Head of caudate nucleus (tissue), 42 donors: Measurements from ENCODE around the gene RBMS1.

ENCODE experiments used
- DNase-seq, 42 donors: peaks; one replicate each; pipeline versions ENCODE4 v3.0.0 to v3.0.0-alpha.2; 2020 to 2021; ENCODE audit warnings: mixed read lengths in 7 of 42
- intact Hi-C: fragments of 100-400 bp; cut with DNase I; formaldehyde crosslinking; loops from one replicate; pipeline ENCODE4 v1.15.0; 2022

RBMS1 gene

DNA sequence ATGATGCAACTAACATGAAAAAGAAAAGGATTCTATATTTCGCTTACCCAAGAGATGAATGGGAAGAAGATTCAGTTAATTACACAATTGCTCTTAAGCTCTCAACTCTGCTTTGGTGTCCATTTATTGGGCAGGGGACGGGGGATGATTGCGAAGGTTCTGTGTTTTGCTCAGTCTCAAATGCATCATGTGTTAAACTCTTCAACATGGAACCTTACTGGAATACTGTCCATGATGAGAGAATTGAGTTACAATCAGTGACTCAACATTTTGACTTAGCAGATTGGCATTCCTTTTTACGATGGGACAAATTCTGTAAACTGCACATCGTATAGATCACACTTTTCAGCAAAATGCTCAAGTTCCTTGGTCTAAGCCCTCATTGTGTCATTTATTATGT, 135.6 kb downstream of the RBMS1 start:
- DNase-seq, result no peak
- intact Hi-C loops, result no loop called here

DNA sequence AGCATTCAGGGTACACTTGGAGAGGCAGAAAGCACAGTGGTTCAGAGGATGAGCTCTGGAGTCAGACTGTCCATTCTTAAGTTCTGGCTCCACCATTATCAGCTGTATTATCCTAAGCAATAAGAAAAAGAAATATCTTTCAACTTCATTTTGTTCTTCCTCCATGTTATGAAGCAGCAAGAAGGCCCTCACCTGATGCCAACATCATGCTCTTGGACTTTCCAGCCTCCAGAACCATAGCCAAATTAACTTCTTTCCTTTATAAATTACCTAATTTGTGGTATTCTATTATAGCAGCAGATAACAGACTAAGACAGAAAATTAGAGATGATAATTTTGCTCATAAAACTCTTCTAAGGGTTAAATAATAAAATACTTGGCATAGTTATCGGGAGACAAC, 137.1 kb downstream of the RBMS1 start:
- no peak for DNase-seq
- intact Hi-C loops, result no loop called here

DNA sequence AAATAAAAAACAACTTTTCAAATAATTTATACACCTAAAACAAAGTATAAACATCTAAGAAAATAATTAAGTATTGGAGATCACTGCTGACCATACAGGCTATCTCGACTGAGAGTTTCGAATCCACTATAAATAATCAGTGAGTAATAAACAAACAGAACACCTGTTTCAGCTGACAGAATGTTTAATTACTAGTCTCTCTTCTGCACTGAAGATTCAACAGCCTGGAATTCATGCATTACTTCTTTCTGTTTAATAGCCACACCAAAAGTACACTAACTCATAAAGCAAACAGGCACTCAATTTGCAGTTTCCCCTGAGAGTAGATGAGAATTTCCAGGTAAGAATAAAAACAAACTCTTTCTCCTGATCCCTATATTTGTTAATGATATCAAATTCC, 138.5 kb downstream of the RBMS1 start:
- DNase-seq, result no peak

DNA sequence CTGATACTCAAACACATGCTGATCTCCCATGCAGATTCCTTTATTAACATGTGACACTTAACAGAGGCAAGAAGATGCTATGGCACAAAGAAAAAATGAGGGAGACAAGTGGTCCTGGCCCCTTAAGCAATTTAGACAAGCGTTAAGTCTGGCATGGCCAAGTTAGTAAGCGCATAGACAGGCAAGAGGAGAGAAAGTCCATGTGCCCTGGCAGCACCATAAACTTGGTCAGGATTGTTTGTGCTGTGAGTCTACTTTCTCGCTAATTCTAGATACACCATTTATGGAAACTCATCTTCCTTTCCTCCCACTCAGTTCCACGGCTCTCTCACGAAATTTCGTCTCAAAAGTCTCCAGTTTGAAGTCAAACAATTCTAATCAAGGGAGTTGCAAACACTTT, 138.9 kb downstream of the RBMS1 start:
- intact Hi-C loops, result no loop called here
- DNase-seq, result peak in 1 of 42 donors; percentile 55

More for the DNA sequence above, 138.5 kb downstream of the RBMS1 start:
- intact Hi-C loops, result no loop called here

DNA sequence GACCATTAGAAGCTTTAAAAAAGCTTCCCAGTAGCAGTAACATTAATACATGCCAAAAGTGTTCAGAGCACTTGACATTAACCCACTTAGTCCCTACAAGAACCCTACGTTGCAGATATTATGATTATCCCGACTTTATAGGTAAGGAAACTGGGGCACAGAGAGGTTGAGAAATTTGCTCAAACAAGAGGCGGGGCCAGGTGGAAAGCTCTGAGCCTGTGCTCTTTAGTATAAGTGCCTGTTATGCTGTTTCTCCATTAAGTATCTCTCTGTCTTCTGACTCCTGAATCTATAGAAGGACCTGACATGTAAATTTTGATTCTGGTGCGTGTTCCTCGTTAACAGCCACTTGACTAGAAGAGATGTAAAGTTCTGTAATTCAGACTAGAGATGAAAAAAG, 139.8 kb downstream of the RBMS1 start:
- no peak for DNase-seq
- intact Hi-C loops, result no loop called here

DNA sequence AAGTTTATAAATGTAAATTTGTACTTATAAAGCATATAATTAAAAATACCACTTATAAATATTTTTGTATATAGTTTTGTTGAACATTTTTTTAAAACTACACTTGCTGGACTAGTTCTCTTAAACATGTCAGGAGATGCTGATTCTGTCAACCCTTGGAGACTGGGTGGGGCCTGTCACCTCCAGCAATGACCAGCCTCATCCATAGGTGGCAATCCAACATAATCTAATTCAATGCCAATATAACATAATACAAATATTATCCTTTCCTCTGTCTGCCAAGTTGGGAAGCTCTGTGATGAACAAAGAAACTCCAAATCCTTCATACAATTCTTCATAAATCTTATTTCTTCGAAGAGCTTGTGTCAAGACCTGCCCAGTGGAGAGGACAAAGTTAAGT, 140.4 kb downstream of the RBMS1 start:
- intact Hi-C loops, result no loop called here
- DNase-seq, result no peak

DNA sequence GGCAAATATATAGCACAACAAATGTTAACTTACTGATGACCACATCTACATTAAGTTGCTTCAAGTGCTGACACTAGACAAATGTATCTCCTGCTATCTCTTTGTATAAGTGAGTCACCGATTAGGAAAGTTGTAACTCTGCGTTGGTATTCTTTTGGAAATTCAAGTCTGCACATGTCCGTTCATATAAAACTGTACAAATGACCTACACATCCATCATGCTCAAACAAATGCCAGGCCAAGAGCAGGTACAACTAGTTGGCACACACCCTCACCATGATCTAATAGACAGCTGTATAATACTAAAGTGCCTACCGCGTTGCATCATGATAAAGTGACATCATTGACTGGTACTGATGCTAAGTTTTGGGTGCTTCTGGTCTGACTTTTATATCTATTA, 141.1 kb downstream of the RBMS1 start:
- no peak for DNase-seq
- intact Hi-C loops, result no loop called here

DNA sequence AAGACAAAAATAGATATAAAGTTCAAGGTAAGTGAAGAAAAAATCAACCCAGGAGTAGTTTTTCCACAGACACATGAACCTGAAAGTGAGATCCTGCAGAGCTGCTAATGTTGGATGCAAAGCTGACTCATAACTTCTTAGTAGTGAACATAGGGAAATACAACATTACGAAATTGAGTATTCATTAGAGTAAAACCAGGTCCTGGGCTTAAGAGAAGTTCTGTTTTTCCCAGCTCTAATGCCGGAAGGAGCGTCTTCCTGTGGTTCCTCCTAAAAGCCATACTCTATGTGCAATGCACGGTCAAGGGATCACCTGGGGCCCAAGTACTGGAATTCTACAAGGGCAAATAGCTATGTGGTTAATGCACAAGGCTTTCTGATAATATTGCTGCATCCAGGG, 141.7 kb downstream of the RBMS1 start:
- peak in 1 of 42 donors; percentile 22 for DNase-seq
- intact Hi-C loops, result no loop called here

DNA sequence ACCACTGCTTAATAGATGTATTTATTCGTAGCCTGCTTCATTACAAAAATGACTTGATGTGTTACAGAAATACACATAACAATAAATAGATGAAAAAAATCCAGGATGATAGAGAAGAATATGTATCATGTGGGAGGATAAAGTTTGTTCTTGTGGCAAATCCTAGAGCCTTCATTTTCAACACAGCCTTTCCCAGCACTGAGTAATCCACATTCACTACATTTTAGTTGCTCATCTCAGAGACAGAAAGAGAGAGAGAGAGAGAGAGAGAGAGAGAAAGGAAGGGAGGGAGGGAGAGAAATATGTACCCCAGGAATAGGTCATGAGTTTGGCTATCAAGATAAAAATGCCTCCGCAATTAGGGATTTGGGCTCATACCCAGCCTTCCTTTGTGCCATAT, 144.3 kb downstream of the RBMS1 start:
- intact Hi-C loops, result no loop called here
- no peak for DNase-seq

DNA sequence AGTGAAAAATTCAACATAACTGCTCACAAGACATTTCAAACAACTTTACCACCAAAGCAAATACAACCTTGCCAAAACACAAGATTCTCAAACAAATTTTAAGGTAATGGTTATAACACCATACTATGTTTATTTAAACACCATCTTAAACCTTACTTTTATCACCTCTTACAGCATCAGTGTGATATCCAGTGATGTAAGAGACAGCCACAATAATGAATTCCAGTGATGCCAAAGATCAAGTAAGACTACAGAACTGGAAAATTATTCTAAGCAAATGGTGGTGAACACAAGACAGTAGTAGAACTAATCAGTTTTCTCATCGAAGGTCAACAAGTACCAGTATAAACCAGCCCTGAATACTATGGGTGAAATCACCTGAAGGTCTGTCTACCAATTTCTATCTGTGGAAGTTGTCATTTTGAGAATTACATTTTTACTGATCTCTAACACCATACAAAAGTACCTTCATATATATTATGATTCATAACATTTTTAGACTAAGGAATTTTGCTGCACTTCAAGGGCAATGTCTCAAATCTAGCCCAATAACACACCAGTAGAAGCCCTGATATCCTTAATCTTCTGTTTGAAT, 146.2 kb downstream of the RBMS1 start:
- intact Hi-C loops, result no loop called here
- no peak for DNase-seq

DNA sequence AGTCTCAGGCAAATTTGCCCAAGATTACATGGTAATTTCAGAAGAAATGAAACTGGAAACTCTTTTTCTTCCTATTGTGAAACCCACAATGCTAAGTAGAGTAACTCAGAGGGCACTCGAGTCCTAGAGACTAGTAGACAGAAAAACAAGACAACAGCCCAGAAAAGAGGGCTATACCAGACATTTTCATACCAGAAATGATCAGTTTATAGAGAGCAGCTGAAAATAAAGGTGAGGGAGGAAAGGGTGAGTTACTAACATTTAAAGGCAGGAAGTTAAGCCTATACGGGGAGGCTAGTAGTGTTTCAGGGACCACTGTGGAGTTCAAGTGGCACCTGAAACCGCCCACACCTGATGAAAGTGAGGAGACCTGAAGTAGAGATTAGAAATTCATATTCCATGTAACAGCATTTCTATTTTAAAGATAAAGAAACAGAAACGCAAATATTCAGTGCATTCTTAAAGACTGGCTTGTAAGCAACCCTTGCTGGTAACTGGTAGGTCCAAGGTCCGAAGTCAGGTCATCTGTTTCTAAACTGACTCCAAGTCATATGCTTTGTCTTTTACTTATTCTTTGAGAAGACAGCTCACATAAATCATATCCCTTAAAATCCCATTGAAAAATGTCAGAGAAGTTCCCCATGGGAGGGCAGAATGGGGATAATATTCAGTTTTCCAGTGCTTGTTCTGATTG, 148.4 kb downstream of the RBMS1 start:
- intact Hi-C loops, result no loop called here
- DNase-seq, result no peak

DNA sequence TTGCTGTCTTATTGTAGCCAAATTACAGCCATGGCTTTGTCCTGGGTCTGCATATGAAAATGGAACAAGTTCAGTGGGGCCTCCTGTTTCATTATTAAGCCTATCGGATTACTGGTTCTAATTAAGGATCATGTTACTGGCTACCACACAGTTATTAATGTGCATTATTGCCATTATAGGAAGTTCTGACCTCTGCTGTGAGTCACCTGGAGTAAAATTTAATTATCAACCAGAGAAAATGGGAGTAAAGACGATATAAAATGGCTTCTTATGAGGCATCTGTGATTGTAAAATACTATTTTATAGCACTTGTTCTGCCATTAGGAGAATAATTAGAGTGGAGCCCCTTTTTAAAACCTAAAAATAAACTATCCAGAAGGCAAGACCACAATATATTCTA, 150.2 kb downstream of the RBMS1 start:
- intact Hi-C loops, result no loop called here
- DNase-seq, result no peak

DNA sequence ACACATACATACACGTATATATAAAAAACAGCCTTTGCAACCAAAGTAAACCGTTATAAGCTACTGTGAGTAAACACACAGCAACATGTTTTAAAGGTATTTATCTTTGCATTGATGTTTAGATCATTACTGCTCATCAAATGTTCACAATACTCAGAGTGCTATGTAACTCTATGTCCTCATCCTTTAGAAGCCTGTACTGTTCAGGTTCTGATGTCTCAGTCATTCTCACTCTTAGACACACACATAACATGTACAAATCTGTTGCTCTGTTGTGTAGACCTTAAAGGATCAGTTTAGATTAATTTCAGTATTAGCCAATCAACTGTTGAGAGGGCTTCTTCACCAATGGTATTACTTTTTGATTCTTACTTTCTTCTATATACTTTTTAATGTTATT, 153.9 kb downstream of the RBMS1 start:
- intact Hi-C loops, result no loop called here
- no peak for DNase-seq

DNA sequence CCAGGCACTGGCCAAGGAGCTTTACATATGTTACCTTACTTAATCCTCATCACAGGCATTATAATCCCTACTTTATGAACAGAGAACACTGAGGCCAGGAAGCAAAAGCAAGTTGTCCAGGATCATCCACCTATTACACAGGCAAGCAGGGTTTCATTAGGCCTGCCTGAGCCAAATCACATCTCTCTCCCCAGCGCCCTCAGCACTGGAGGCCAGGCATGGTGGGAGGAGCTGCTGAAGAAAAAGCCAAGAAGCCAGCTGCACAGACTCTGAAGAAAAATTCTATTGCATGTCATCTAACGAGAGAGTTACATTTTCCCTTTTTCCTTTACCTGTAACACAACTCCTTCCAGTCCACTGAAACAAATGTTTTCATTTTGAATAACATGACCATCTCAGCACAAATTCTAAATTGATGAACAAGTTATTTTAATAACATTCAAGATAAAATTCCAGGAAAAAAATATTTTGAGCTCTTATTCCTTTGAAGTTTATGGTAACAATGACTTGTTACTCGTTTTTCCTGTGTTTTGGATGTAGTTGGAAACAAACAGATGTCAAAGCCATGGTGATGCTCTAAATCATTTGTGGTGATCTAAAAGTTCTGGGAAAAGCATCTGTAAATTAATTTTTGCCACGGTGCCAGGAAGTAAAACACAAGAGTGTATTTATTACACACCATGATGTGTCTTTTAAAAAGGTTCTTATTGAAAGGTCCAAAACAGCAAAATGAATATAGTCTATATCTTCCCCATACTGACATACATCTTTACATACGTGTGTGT, 154.5 kb downstream of the RBMS1 start:
- peak in 2 of 42 donors; percentile 22 to 52 for DNase-seq
- intact Hi-C loops, result no loop called here

DNA sequence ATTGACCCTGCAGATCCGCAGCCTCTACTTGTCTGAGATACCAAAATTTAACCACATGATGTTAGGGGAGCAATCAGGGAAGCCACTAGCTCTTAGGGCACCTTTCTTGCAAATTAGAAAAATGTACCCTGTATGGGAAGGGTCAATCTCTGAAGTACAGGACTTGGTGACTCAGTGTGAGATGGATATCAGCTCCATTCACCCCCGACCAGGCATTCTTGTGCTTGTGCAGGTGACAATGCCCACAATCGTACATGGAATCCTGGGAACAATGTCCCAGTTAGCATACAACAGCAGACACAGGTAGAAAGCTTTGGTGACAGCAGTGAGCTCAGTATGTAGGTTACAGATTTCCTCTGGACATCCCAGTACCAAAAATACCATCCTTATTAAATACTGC, 155.9 kb downstream of the RBMS1 start:
- intact Hi-C loops, result no loop called here
- no peak for DNase-seq

DNA sequence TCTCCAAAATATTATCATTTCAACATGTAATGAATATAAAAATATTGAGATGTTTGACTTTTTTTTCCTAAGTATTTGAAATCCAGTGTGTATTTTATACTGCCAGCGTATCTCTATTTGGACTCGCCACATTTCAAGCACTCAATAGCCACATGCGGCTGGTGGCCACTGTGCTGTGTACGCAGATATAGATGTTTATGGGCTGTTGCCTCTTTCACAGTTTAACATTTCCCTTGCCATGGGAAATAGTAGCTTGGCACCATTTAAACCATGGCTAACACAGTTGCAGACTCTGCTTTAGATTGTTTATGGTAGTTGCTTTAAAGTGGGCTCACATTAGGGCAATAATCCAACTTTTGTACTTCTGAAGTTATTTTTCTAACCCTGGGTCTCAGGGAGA, 157.0 kb downstream of the RBMS1 start:
- DNase-seq, result no peak
- intact Hi-C loops, result no loop called here

DNA sequence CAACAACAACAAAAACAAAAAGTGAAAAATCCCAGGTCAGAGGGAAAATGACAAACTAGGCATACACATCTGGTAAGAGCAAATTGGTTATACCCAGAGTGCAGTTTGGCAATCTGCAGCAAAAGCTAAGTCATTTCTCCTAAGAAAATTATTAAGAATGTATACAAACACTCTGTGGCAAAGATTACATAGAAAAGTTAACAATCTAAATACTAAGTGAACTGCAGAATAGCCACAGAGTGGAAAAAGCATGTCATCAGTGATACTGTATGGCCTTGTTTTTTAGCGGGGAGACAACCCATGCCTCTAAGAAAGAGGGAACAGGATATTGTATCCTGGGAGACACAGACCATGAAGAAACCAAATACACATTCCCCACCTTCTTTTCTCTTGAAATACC, 157.5 kb downstream of the RBMS1 start:
- intact Hi-C loops, result no loop called here
- DNase-seq, result no peak

DNA sequence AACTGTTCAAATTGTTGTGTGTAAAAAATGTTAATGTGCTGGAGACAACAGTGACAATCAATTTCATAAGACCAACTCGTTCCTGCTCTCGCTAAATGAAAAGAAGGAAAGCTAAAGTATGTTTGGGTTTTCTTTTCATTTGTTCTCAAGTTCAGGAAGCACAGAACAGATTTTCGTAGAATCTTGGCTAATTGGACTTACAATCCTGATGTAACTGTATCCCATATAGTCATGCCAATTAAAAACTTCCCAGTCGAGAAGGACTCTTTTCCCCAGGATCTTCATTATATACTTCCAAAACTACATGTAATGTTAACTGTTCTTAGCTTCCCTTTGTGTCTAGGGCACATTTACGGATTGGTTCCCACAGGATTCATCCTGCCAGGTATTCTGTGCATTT, 158.2 kb downstream of the RBMS1 start:
- DNase-seq, result no peak
- intact Hi-C loops, result no loop called here

DNA sequence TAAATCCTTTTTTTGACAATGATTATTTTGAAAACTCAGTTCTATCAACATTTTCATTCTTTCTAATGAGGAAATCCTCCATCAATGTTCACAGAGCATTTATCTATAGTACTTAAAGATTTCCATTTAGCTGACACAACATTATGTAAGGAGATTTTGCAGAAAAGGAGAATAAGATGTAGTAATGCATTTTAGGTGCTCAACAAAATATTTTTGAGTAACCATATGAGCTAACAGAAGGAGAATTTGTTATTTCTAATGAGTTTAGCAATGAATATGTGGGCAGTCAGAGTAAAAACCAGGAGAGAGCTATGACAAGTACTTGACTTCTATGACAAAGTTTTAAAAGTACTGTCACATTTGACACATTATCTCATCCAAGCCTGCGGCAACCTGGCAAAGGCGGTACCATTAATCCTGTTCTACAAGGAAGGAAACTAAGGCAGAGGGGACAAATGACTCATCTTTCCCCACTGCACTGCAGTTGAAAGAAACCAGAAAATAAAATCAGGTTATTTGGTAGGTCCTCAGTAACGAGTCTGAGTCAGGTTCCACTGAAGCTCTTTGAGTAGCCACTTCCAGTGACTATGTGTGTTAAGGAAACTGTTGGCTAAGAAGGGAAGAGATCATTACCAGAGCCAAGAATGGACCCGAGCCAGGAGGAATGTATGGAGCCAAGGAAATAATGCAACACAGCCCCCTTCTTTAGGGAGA, 159.4 kb downstream of the RBMS1 start:
- intact Hi-C loops, result no loop called here
- peak in 24 of 42 donors; percentile 6 to 80 (median 48) for DNase-seq
